ENCODE data around the gene MUC2.

MUC2 gene

GRCh38 chr11:1100417-1101245 is 26.0 kb downstream of the MUC2 start:
- no peak for DNase-seq (ENCODE audit: low read depth)
- TF ChIP-seq CTCF (IDR thresholded peaks at IDR 0.05; ENCODE audit: insufficient read depth, low read depth, low read length, missing control alignments): no peak
- no peak overlapping the region for H3K4me3 ChIP-seq (ENCODE audit: low read length)

- no peak for TF ChIP-seq CTCF (IDR thresholded peaks at IDR 0.05; ENCODE audit: insufficient read depth, low read depth, low read length, missing control alignments)
- no peak for DNase-seq (ENCODE audit: low read depth)
- H3K4me3 ChIP-seq (ENCODE audit: low read length): no peak overlapping the region
Measured at GRCh38 chr11:1101318-1102089, 26.8 kb downstream of the MUC2 start.

- no peak for TF ChIP-seq CTCF (IDR thresholded peaks at IDR 0.05; ENCODE audit: insufficient read depth, low read depth, low read length, missing control alignments)
- no peak for DNase-seq (ENCODE audit: low read depth)
- H3K4me3 ChIP-seq (ENCODE audit: low read length): no peak overlapping the region
Measured at GRCh38 chr11:1102221-1102971, 27.7 kb downstream of the MUC2 start.

- no peak overlapping the region for H3K4me3 ChIP-seq (ENCODE audit: low read length)
- no peak for TF ChIP-seq CTCF (IDR thresholded peaks at IDR 0.05; ENCODE audit: insufficient read depth, low read depth, low read length, missing control alignments)
- DNase-seq (ENCODE audit: low read depth): no peak
Measured at GRCh38 chr11:1102996-1103395, 28.3 kb downstream of the MUC2 start.

- DNase-seq (ENCODE audit: low read depth): no peak
Measured at GRCh38 chr11:1103401-1104360, 29.0 kb downstream of the MUC2 start.

More at GRCh38 chr11:1103401-1104360, 29.0 kb downstream of the MUC2 start:
- TF ChIP-seq CTCF (IDR thresholded peaks at IDR 0.05; ENCODE audit: insufficient read depth, low read depth, low read length, missing control alignments): no peak
- H3K4me3 ChIP-seq (ENCODE audit: low read length): no peak overlapping the region
